HepG2 (cell line): ENCODE data around the gene GSPT1. TPM values are rescaled to one million over a fixed set of nuclear protein-coding genes. Genes with fewer than 3 reads are reported as not detected.
A peak's percentile ranks its signal among the peaks of the same experiment; 100 is the strongest.

Experiments used
- ATAC-seq: fragments of 200-7000 bp; cut with Tn5 transposase; 3 replicates; pipeline ENCODE4 v1.9.1; 2020; ENCODE audit warnings: mild to moderate bottlenecking, moderate library complexity
- BruUV-seq: library from RNA; stranded (reverse); fragments of 400-500 nt; replicated peaks from 2 replicates; lab custom pipeline; 2021; lab: Mats Ljungman, UMichigan
- CTCF ChIA-PET: fragments of 300-600 bp; formaldehyde crosslinking; extraction: SDS; loops from one replicate; lab custom pipeline; 2021; ENCODE audit warnings: low total read pairs, inconsistent platforms, low intra/inter-chr PET ratio; lab: Yijun Ruan, JAX
- POLR2A ChIA-PET: fragments of 350-600 bp; sonication (Branson Sonifier 250); formaldehyde crosslinking; loops from one replicate; lab custom pipeline; 2020; ENCODE audit warnings: antibody characterized with exemption, inconsistent platforms; lab: Yijun Ruan, JAX
- DNase-seq: peaks from one replicate; pipeline ENCODE4 v3.0.0-alpha.2; 2015; ENCODE audit warnings: low spot score
- FAIRE-seq: peaks from 3 replicates; lab custom pipeline; 2011; peaks lifted over from hg19 to GRCh38; lab: Jason Lieb, UNC
- H2AFZ ChIP-seq: one replicate; pipeline ENCODE4 v1.6.1; 2011; ENCODE audit warnings: low read length, inconsistent platforms
- H3K27ac ChIP-seq: fragments of 300-600 bp; 3 replicates; pipeline ENCODE4 v1.8.0; 2011; ENCODE audit warnings: mixed run types, mild to moderate bottlenecking, mixed read lengths, low read length, inconsistent platforms; ENCODE audit not compliant: insufficient read depth; ENCODE audit errors: extremely low read length
- H3K27me3 ChIP-seq, 2 experiments: fragments of 200-600 bp in 1 of 2; 2 replicates in 1 of 2; 3 replicates in 1 of 2; pipeline versions ENCODE4 v1.6.0 to v1.8.0; 2011; ENCODE audit warnings: low read length in 2 of 2, mild to moderate bottlenecking in 2 of 2, moderate library complexity in 2 of 2, inconsistent platforms in 1 of 2; ENCODE audit not compliant: insufficient read depth in 2 of 2, control insufficient read depth in 1 of 2
- H3K36me3 ChIP-seq, 2 experiments: fragments of 200-600 bp in 1 of 2; replicated peaks in 1 of 2; 2 replicates in 1 of 2; 3 replicates in 1 of 2; pipeline versions ENCODE4 v1.5.1 to v1.8.0; 2011; ENCODE audit warnings: low read length in 2 of 2, inconsistent platforms in 1 of 2; ENCODE audit not compliant: insufficient read depth in 2 of 2, control insufficient read depth in 1 of 2
- H3K4me1 ChIP-seq: 2 replicates; pipeline ENCODE4 v1.5.1; 2012; ENCODE audit warnings: low read length, inconsistent platforms; ENCODE audit not compliant: insufficient read depth
- H3K4me2 ChIP-seq: 2 replicates; pipeline ENCODE4 v1.6.0; 2011; ENCODE audit warnings: low read depth, low read length, inconsistent platforms
- H3K4me3 ChIP-seq, 3 experiments: fragments of 200-600 bp in 1 of 3; sonication (generic), shearing (Covaris generic) in 1 of 3; replicated peaks in 1 of 3; 2 replicates each; pipeline ENCODE4 v1.5.1; 2011 to 2016; ENCODE audit warnings: low read length in 3 of 3, inconsistent platforms in 2 of 3, low read depth in 2 of 3, mild to moderate bottlenecking in 2 of 3, control low read depth in 1 of 3, mixed read lengths in 1 of 3; ENCODE audit not compliant: insufficient read depth in 1 of 3
- H3K79me2 ChIP-seq: one replicate; pipeline ENCODE4 v1.6.1; 2011; ENCODE audit warnings: low read length, inconsistent platforms; ENCODE audit not compliant: insufficient read depth
- H3K9ac ChIP-seq: 2 replicates; pipeline ENCODE4 v1.6.0; 2011; ENCODE audit warnings: mild to moderate bottlenecking, low read depth, low read length, inconsistent platforms; ENCODE audit not compliant: insufficient read depth
- H3K9me3 ChIP-seq: 2 replicates; pipeline ENCODE4 v1.5.1; 2012; ENCODE audit warnings: mild to moderate bottlenecking, low read length
- H4K20me1 ChIP-seq: 2 replicates; pipeline ENCODE4 v1.6.0; 2011; ENCODE audit warnings: inconsistent platforms, mild to moderate bottlenecking, low read length, moderate library complexity; ENCODE audit not compliant: insufficient read depth
- CENPBD1 ChIP-seq: sonication (generic); formaldehyde crosslinking; IDR thresholded peaks from 2 replicates; pipeline ENCODE4 v1.8.0; 2022; ENCODE audit warnings: missing genetic modification reagents, low read depth, mild to moderate bottlenecking, borderline replicate concordance
- CREB1 ChIP-seq, 2 experiments: fragments of 450-650 bp in 1 of 2; IDR thresholded peaks; 2 replicates each; pipeline ENCODE4 v1.6.1; 2016 to 2017; ENCODE audit warnings: control low read depth in 1 of 2, mild to moderate bottlenecking in 1 of 2, missing compliant biosample characterization in 1 of 2, missing genetic modification characterization in 1 of 2
- FOSL2 ChIP-seq: sonication (generic); formaldehyde crosslinking; IDR thresholded peaks from 2 replicates; pipeline ENCODE4 v1.4.0; 2020; ENCODE audit warnings: missing genetic modification reagents
- KLF15 ChIP-seq: sonication (generic); formaldehyde crosslinking; IDR thresholded peaks from 2 replicates; pipeline ENCODE4 v1.8.1; 2023; ENCODE audit warnings: borderline replicate concordance, mild to moderate bottlenecking, inconsistent platforms, missing genetic modification reagents, mixed read lengths
- MATR3 ChIP-seq: sonication (generic); formaldehyde crosslinking; IDR thresholded peaks from 2 replicates; pipeline ENCODE4 v1.4.0; 2020; ENCODE audit warnings: missing genetic modification reagents
- PLRG1 ChIP-seq: fragments of 450-650 bp; conservative IDR thresholded peaks from 2 replicates; pipeline ENCODE4 v1.6.1; 2016
- WIZ ChIP-seq: sonication (generic); formaldehyde crosslinking; IDR thresholded peaks from 2 replicates; pipeline ENCODE4 v1.5.1; 2020; ENCODE audit warnings: mild to moderate bottlenecking, missing genetic modification reagents
- ZBTB42 ChIP-seq: sonication (generic); formaldehyde crosslinking; IDR thresholded peaks from 2 replicates; pipeline ENCODE4 v1.5.0; 2020; ENCODE audit warnings: mild to moderate bottlenecking, missing genetic modification reagents
- ZNF264 ChIP-seq: sonication (generic); formaldehyde crosslinking; IDR thresholded peaks from 2 replicates; pipeline ENCODE4 v1.4.0; 2020; ENCODE audit warnings: missing genetic modification reagents
- ZNF30 ChIP-seq: sonication (generic); formaldehyde crosslinking; IDR thresholded peaks from 2 replicates; pipeline ENCODE4 v1.5.0; 2020; ENCODE audit warnings: mild to moderate bottlenecking, missing genetic modification reagents
- ZNF331 ChIP-seq: sonication (generic); formaldehyde crosslinking; IDR thresholded peaks from 2 replicates; pipeline ENCODE4 v1.4.0; 2020; ENCODE audit warnings: missing genetic modification reagents
- ZNF552 ChIP-seq: sonication (generic); formaldehyde crosslinking; IDR thresholded peaks from 2 replicates; pipeline ENCODE4 v1.9.0; 2022; ENCODE audit warnings: missing genetic modification reagents, mild to moderate bottlenecking, borderline replicate concordance
- ZNF616 ChIP-seq: sonication (generic); formaldehyde crosslinking; IDR thresholded peaks from 2 replicates; pipeline ENCODE4 v1.5.0; 2020; ENCODE audit warnings: low read depth, mild to moderate bottlenecking, missing genetic modification reagents
- ZNF678 ChIP-seq: sonication (generic); formaldehyde crosslinking; IDR thresholded peaks from 2 replicates; pipeline ENCODE4 v1.4.0; 2020; ENCODE audit warnings: mild to moderate bottlenecking, missing genetic modification reagents
- WGBS: methylation state at CpG from one replicate; pipeline ENCODE4 v1.1.6; 2017; ENCODE audit warnings: low lambda C conversion rate; 5-methylcytosine and 5-hydroxymethylcytosine counted together
- in situ Hi-C: cut with HindIII; loops from 2 replicates; pipeline ENCODE4 v1.10.0; 2017; ENCODE audit warnings: low pct_unique_long_range_greater_than_20kb; ENCODE audit not compliant: extremely low pct_ligation_motif_present
- intact Hi-C: fragments of 100-400 bp; cut with micrococcal nuclease; formaldehyde crosslinking; loops from one replicate; pipeline ENCODE4 v1.10.0; 2022; ENCODE audit not compliant: unreplicated experiment
- polyA plus RNA-seq, 8 experiments: library from polyadenylated mRNA; depleted of rRNA in 3 of 8; stranded (reverse) in 7 of 8; unstranded in 1 of 8; fragments of >200 nt; fragmentation: Illumina TruSeq in 4 of 8; extraction: Trizol in 4 of 8; gene quantifications; 2 replicates each; pipeline versions ENCODE4 v1.2.1 to v1.2.3, GENCODE V29; 2011 to 2016; ENCODE audit warnings: low read depth in 4 of 8, missing spikeins in 1 of 8, mixed read lengths in 1 of 8; ENCODE audit not compliant: insufficient read depth in 1 of 8
- total RNA-seq, 5 experiments: library from RNA; depleted of rRNA; stranded (reverse); fragments of >200 nt; fragmentation: Illumina TruSeq; extraction: Trizol; gene quantifications; 2 replicates each; pipeline ENCODE4 v1.2.3, GENCODE V29; 2016; ENCODE audit warnings: low read depth in 1 of 5
- TF ChIP-seq, protein P1 (sequence below): sonication (generic); formaldehyde crosslinking; IDR thresholded peaks from 2 replicates; pipeline ENCODE4 v1.8.0; 2022; ENCODE audit warnings: mild to moderate bottlenecking, missing genetic modification reagents, borderline replicate concordance

The GSPT1 gene
- total and polyA plus RNA-seq, 2 of the 13 experiments (the other 11 are each of a cell fraction or from before 2014, with no cell fraction given) = 120 to 316 TPM

DNA sequence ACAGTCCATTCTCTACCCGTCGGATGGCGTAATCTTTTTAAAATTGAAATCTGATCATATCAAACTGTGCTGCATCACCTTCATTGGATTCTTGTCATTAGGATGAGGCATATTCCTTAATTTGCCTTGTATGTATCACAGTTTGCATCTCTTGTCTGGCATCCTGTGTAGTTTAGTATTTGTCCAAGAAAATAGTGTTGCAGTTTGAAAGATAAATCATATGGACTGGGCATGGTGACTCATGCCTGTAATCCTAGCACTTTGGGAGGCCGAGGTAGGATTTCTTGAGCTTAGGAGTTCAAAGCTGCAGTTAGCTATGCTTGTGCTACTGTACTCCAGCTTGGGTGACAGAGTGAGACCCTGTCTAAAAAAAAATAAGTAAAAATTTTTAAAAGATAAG lies 58.6 kb downstream of the GSPT1 start:
- WGBS = 74% methylated on average over 4 of the region's 4 CpGs
- ChIA-PET CTCF (no interaction called here), POLR2A (interaction anchor here (1.8 kb wide), 1 partner anchor 114 kb away, joined by 5 read pairs; the partner anchor contains the start of gene TXNDC11)
- no TSS peak for BruUV-seq
- Histone ChIP-seq H3K9ac (no peak overlapping the region), H3K9me3 (no peaks in the 10 kb centered on the region), H3K4me1 (peaks cover 26% of the 10 kb centered on the region), H3K79me2 (peaks cover 79% of the 10 kb centered on the region), H4K20me1 (peaks cover 12% of the 10 kb centered on the region; the same call in 1 of the 2 replicates), H3K4me3 (no peak overlapping the region), H2AFZ (no peak overlapping the region), H3K27me3 (no peaks in the 10 kb centered on the region; a peak in 1 of 5 replicates), H3K27ac (no peak overlapping the region), H3K36me3 (peaks cover 4 to 8% of the 10 kb centered on the region in 2 experiments; a peak in 4 of 5 replicates), H3K4me2 (no peak overlapping the region)
- FAIRE-seq (no peak), ATAC-seq (no peak), DNase-seq (no peak)
- TF ChIP-seq, protein P1, sequence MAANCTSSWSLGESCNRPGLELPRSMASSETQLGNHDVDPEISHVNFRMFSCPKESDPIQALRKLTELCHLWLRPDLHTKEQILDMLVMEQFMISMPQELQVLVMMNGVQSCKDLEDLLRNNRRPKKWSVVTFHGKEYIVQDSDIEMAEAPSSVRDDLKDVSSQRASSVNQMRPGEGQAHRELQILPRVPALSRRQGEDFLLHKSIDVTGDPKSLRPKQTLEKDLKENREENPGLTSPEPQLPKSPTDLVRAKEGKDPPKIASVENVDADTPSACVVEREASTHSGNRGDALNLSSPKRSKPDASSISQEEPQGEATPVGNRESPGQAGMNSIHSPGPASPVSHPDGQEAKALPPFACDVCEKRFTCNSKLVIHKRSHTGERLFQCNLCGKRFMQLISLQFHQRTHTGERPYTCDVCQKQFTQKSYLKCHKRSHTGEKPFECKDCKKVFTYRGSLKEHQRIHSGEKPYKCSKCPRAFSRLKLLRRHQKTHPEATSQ (CRISPR knock-in tag) = no peak
- TF ChIP-seq FOSL2 (CRISPR knock-in tag) = peak; percentile 28; the same call in 1 of the 2 replicates
- in situ Hi-C loops = no loop called here
- intact Hi-C loops = no loop called here

- peak overlapping the region; percentile 99 for H3K9ac ChIP-seq
- in situ Hi-C loops = no loop called here
- ChIA-PET POLR2A (interaction anchor here (0.6 to 10.4 kb wide), 17 partner anchors 11 to 216 kb away, joined by 3 to 72 read pairs (median 9); partner anchors contain the start of genes GSPT1, SNX29, TXNDC11 and ZC3H7A), CTCF (no interaction called here)
- 9% methylated on average over 33 of the region's 33 CpGs for WGBS
- DNase-seq (peak; percentile 63), FAIRE-seq (no peak), ATAC-seq (peak; percentile 62)
- H3K27me3 ChIP-seq = no peaks in the 10 kb centered on the region; a peak in 2 of 5 replicates
- BruUV-seq = no TSS peak
- peaks cover 92% of the 10 kb centered on the region for H3K79me2 ChIP-seq
- H3K27ac ChIP-seq = peak overlapping the region; percentile 87
- H2AFZ ChIP-seq = no peak overlapping the region
- H3K36me3 ChIP-seq = peaks cover 16 to 30% of the 10 kb centered on the region in 2 experiments
- no peaks in the 10 kb centered on the region for H3K9me3 ChIP-seq
- H3K4me2 ChIP-seq = peak overlapping the region; percentile 80
- peaks cover 24% of the 10 kb centered on the region for H4K20me1 ChIP-seq
- intact Hi-C loops = loop anchor here (2.0 kb wide), 1 partner anchor 71 kb away; no protein-coding TSS in a partner anchor
- H3K4me1 ChIP-seq = peaks cover 55% of the 10 kb centered on the region
- peak overlapping the region; percentile 80 to 99 (median 99) for H3K4me3 ChIP-seq
- TF ChIP-seq PLRG1 (no peak), KLF15 (CRISPR knock-in tag) (no peak; the same call in 1 of the 2 replicates), ZNF552 (CRISPR knock-in tag) (0 out of 2 replicates have a peak, but pooled peaks have one; percentile 53), ZNF678 (CRISPR knock-in tag) (no peak), ZBTB42 (CRISPR knock-in tag) (peak; percentile 66; the same call in 1 of the 2 replicates), ZNF30 (no peak), ZNF331 (0 out of 2 replicates have a peak, but pooled peaks have one; percentile 1), CREB1 (IDR thresholded peaks at IDR 0.05) (0 out of 2 replicates have a peak, but pooled peaks have one; percentile 7), CREB1 (CRISPR knock-in tag; IDR thresholded peaks at IDR 0.05) (no peak), MATR3 (CRISPR knock-in tag) (no peak), ZNF616 (CRISPR knock-in tag) (peak; percentile 62; the same call in 1 of the 2 replicates), ZNF264 (CRISPR knock-in tag) (peak; percentile 51), CENPBD1 (CRISPR knock-in tag) (0 out of 2 replicates have a peak, but pooled peaks have one; percentile 0), WIZ (CRISPR knock-in tag) (peak; percentile 78; the same call in 1 of the 2 replicates)
These were observed 63.5 kb downstream of the GSPT1 start for GRCh38 chr16:11852092-11852809.
